WI38 (cell line): Measurements from ENCODE around the gene KLHL29.

Source experiments
- H3K4me3 ChIP-seq: 2 replicates; pipeline ENCODE4 v1.5.1; 2011; ENCODE audit warnings: low read depth, mild to moderate bottlenecking, control low read depth, low read length
- CTCF ChIP-seq: IDR thresholded peaks from 2 replicates; pipeline ENCODE4 v1.5.1; 2012; ENCODE audit warnings: low read depth, mild to moderate bottlenecking, control low read depth, low read length

KLHL29 gene

DNA sequence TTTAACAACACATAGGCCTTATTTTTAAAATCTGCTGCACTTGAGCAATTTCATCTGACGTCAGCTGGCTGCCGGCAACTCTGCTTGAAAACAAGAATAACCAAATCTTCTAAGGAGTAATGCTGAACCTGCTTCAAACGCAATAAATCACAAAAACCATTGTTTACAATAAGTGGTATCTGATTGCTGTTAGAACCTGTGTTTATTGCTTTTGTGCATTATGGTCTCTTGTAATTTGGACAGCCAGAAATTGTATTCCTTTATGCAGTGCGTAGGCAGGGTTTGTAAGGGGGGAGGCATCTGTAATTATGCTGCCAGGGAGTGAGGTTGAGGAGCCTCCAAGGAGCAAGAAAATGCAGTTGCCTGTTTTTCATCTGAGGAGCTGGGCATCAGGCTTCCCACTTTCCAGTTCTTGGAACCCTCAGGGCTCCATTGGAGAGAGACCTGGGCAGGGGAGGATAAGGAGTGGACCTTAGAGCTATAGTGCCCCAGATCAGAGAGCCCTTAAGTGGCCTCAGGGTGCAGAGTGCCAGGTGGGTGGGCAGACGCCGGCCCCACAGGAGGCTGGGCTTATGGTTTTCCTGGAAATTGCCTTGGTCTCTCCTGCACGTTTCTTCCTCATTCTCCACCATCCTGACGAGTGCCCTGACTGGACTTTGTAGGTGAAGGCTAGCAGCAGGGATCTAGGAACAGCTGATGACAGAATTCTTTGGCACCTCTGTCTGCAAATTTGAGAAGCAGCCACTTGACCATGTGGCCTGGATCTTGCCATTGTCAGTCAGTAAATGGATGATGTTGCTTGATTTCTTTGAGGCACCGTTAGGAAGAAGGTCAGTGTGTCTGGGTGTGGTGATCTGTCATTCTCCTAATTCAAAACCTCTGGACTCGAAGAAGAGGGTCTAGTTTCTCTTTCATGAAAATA is 129.2 kb downstream of the KLHL29 start:
- no peak overlapping the region for H3K4me3 ChIP-seq
- TF ChIP-seq CTCF, result no peak

DNA sequence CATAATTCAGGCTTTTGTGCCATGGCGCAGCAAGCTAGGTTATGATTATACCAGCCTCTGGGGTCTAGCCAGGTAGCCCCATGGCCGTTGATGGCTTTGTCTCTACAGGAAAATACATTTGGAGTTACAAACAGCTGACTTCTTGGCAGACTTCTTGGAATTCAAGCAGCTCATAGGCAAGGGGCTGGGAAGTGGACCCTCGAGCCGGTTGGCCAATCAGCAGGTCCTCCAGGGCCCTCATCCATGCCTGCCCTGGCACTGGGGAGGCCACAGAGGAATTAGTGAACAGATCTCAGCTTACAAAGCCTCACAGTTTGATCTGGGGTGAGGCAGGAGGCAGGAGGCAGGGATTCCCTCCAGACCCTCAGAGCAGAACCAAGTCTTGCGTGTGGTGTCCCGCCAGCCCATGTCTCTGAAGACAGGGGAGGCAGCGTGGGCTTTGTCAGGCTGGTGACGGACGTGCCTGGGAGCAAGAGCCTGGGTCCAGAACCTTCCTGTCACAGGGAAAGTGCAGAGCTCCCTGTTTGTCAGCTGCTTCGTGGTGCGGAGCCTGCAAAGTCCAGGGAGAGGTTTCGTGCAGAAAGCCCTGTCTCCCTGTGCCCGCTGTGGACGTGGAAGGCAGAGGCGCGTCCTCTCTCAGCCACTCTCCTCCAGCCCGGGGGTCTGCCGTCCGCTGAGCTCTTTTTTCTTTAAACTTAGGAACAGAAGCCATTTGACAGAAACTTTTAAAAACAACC is 131.7 kb downstream of the KLHL29 start:
- H3K4me3 ChIP-seq, result no peak overlapping the region
- TF ChIP-seq CTCF, result no peak

GRCh38 chr2:23518481-23519333 is 133.7 kb downstream of the KLHL29 start:
- H3K4me3 ChIP-seq, result no peak overlapping the region
- TF ChIP-seq CTCF, result no peak

DNA sequence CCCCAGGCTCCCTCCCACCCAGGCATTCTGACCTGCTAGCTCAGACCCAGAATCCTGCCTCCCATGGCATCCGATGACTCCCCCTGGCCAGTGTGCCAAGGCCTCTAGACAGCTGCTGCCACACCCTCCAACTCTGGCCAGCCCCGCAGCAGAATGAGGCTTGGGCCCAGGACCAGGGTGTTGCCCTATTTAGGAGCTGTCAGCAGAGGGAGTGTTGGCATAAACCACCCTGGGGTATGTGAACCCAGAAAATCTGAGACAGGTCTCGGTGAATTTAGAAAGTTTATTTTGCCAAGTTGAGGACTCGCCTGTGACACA is 134.3 kb downstream of the KLHL29 start:
- H3K4me3 ChIP-seq, result no peak overlapping the region
- TF ChIP-seq CTCF, result no peak

- no peak overlapping the region for H3K4me3 ChIP-seq
- no peak for TF ChIP-seq CTCF
These were observed 135.3 kb downstream of the KLHL29 start for GRCh38 chr2:23520256-23520655.

DNA sequence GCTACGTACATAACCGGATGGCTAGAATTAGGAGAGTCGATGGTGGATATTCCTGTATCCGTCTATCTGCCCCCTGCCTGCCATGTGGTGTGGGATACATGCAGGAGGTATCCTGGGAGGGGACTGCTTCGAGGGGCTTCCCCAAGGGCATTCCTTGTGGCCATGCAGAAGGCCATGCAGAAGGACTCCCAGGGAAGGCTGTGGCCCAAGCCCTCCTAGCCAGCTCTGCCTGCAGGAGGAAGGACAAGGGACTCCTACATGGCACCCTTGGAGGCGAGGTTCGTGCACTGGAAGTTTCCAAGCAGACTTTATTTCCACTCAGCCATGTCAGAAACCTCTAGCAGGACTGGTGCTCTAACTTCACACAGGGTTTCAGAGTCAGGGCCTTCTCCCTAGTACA is 136.1 kb downstream of the KLHL29 start:
- TF ChIP-seq CTCF, result no peak
- H3K4me3 ChIP-seq, result no peak overlapping the region
